Type B pancreatic cell (in vitro differentiated cells): ENCODE measurements around the gene NCK2. TPM values are rescaled to one million over a fixed set of nuclear protein-coding genes. Genes with fewer than 3 reads are reported as not detected.

Source experiments
- DNase-seq: peaks from one replicate; pipeline ENCODE4 v3.0.0; 2021; ENCODE audit warnings: mixed read lengths; ENCODE audit not compliant: unreplicated experiment; ENCODE audit errors: extremely low spot score
- H3K27ac Mint-ChIP-seq: 2 replicates; pipeline ENCODE4 v1.8.0; 2021; ENCODE audit warnings: mild to moderate bottlenecking, mixed read lengths
- H3K27me3 Mint-ChIP-seq: 2 replicates; pipeline ENCODE4 v1.8.0; 2021; ENCODE audit warnings: mixed read lengths
- H3K36me3 Mint-ChIP-seq: 2 replicates; pipeline ENCODE4 v1.8.0; 2021; ENCODE audit warnings: mixed read lengths
- H3K4me1 Mint-ChIP-seq: one replicate; pipeline ENCODE4 v1.8.0; 2021; ENCODE audit warnings: mixed read lengths; ENCODE audit not compliant: unreplicated experiment
- H3K4me3 Mint-ChIP-seq: 2 replicates; pipeline ENCODE4 v1.8.0; 2021; ENCODE audit warnings: mild to moderate bottlenecking, mixed read lengths
- H3K9me3 Mint-ChIP-seq: 2 replicates; pipeline ENCODE4 v1.8.0; 2021; ENCODE audit warnings: mixed read lengths
- CTCF ChIP-seq: fragments of 200-600 bp; sonication (generic); conservative IDR thresholded peaks from 2 replicates; pipeline ENCODE4 v1.5.0; 2021; ENCODE audit warnings: antibody characterized with exemption, mild to moderate bottlenecking
- total RNA-seq: library from RNA; stranded (reverse); gene quantifications from 2 replicates; pipeline ENCODE4 v1.2.1, GENCODE V29; 2021; ENCODE audit warnings: low replicate concordance

The NCK2 gene
- total RNA-seq, 1 donor from 2014 or later = 86.4 TPM

GRCh38 chr2:105879106-105879802, 134.5 kb downstream of the NCK2 start:
- H3K4me3 Mint-ChIP-seq = no peak overlapping the region

GRCh38 chr2:105879803-105880300, 135.1 kb downstream of the NCK2 start:
- TF ChIP-seq CTCF = no peak
- Mint-ChIP-seq H3K4me3 (no peak overlapping the region), H3K36me3 (peaks cover 60% of the 10 kb centered on the region), H3K27me3 (no peaks in the 10 kb centered on the region), H3K9me3 (no peaks in the 10 kb centered on the region), H3K4me1 (peaks cover 40% of the 10 kb centered on the region), H3K27ac (no peak overlapping the region)
- no peak for DNase-seq

More at GRCh38 chr2:105879106-105879802, 134.5 kb downstream of the NCK2 start:
- TF ChIP-seq CTCF = no peak
- DNase-seq = no peak
- Mint-ChIP-seq H3K36me3 (peaks cover 54% of the 10 kb centered on the region), H3K27ac (no peak overlapping the region), H3K27me3 (no peaks in the 10 kb centered on the region), H3K4me1 (peaks cover 40% of the 10 kb centered on the region), H3K9me3 (no peaks in the 10 kb centered on the region)

- H3K9me3 Mint-ChIP-seq = no peaks in the 10 kb centered on the region
- no peak for DNase-seq
- no peak overlapping the region for H3K27ac Mint-ChIP-seq
- H3K4me1 Mint-ChIP-seq = peaks cover 34% of the 10 kb centered on the region
- peaks cover 60% of the 10 kb centered on the region for H3K36me3 Mint-ChIP-seq
- H3K27me3 Mint-ChIP-seq = no peaks in the 10 kb centered on the region
- TF ChIP-seq CTCF = no peak
- H3K4me3 Mint-ChIP-seq = no peak overlapping the region
Measured at GRCh38 chr2:105880637-105881036, 135.9 kb downstream of the NCK2 start.

GRCh38 chr2:105881286-105882136, 136.8 kb downstream of the NCK2 start:
- peaks cover 32% of the 10 kb centered on the region for H3K4me1 Mint-ChIP-seq
- H3K27me3 Mint-ChIP-seq = no peaks in the 10 kb centered on the region
- H3K27ac Mint-ChIP-seq = no peak overlapping the region
- no peak for TF ChIP-seq CTCF
- no peak overlapping the region for H3K4me3 Mint-ChIP-seq
- H3K36me3 Mint-ChIP-seq = peaks cover 58% of the 10 kb centered on the region
- no peak for DNase-seq
- H3K9me3 Mint-ChIP-seq = no peaks in the 10 kb centered on the region

- Mint-ChIP-seq H3K9me3 (peaks cover 3% of the 10 kb centered on the region), H3K4me1 (peaks cover 34% of the 10 kb centered on the region), H3K27ac (peak overlapping the region; percentile 45), H3K27me3 (no peaks in the 10 kb centered on the region), H3K36me3 (peaks cover 61% of the 10 kb centered on the region), H3K4me3 (peak overlapping the region; percentile 51)
- DNase-seq = no peak
- no peak for TF ChIP-seq CTCF
Measured at GRCh38 chr2:105882341-105882740, 137.6 kb downstream of the NCK2 start.
